SK-N-SH (cell line): ENCODE data around the gene SLC25A33.
"Not testable (repeated sequence)": the region's sequence is repeated elsewhere in the genome, so short reads cannot be mapped to it uniquely, and the experiment has no call there.

Source experiments
- YY1 ChIP-seq: IDR thresholded peaks from 2 replicates; pipeline ENCODE4 v1.4.0; 2012; ENCODE audit warnings: low read depth, mild to moderate bottlenecking
- TF ChIP-seq, protein P1 (sequence below): fragments of 200-600 bp; sonication (generic); IDR thresholded peaks from 2 replicates; pipeline ENCODE4 v1.6.1; 2017; ENCODE audit warnings: antibody characterized with exemption, mild to moderate bottlenecking, moderate library complexity

DNA sequence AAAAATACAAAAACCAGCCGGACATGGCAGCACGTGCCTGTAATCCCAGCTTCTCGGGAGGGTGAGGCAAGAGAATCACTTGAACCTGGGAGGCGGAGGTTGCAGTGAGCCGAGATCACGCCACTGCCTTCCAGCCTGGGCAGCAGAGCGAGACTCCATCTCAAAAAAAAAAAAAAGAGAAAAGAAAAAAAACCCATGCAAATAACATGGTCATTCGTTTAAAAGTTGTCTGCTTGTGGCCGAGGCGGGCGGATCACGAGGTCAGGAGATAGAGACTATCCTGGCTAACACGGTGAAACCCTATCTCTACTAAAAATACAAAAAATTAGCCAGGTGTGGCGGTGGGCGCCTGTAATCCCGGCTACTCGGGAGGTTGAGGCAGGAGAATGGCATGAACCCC lies 20.8 kb downstream of the SLC25A33 start:
- TF ChIP-seq, protein P1, sequence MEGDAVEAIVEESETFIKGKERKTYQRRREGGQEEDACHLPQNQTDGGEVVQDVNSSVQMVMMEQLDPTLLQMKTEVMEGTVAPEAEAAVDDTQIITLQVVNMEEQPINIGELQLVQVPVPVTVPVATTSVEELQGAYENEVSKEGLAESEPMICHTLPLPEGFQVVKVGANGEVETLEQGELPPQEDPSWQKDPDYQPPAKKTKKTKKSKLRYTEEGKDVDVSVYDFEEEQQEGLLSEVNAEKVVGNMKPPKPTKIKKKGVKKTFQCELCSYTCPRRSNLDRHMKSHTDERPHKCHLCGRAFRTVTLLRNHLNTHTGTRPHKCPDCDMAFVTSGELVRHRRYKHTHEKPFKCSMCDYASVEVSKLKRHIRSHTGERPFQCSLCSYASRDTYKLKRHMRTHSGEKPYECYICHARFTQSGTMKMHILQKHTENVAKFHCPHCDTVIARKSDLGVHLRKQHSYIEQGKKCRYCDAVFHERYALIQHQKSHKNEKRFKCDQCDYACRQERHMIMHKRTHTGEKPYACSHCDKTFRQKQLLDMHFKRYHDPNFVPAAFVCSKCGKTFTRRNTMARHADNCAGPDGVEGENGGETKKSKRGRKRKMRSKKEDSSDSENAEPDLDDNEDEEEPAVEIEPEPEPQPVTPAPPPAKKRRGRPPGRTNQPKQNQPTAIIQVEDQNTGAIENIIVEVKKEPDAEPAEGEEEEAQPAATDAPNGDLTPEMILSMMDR = not testable (repeated sequence)
- TF ChIP-seq YY1 = not testable (repeated sequence)
